ENCODE results near the gene HAAO.

DNA sequence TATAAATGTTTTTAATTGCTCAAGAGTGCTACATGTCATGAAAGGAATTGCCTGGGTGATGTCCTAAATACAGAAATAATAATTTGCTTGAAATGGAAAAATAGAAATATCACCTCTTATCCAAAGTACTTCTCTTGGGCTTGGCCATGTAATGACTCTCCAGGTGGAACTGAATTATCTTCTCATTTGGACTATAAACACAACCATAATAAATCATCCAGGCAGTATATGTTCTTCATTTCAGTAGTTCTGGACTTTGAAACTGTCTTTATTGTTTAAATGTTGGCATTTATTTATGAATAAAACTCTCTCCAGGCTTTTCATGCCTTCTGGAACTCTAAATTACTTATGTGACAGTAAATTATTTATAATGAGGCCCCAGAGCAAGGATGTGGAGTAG lies 68.9 kb downstream of the HAAO start:
- TF ChIP-seq, protein P1, sequence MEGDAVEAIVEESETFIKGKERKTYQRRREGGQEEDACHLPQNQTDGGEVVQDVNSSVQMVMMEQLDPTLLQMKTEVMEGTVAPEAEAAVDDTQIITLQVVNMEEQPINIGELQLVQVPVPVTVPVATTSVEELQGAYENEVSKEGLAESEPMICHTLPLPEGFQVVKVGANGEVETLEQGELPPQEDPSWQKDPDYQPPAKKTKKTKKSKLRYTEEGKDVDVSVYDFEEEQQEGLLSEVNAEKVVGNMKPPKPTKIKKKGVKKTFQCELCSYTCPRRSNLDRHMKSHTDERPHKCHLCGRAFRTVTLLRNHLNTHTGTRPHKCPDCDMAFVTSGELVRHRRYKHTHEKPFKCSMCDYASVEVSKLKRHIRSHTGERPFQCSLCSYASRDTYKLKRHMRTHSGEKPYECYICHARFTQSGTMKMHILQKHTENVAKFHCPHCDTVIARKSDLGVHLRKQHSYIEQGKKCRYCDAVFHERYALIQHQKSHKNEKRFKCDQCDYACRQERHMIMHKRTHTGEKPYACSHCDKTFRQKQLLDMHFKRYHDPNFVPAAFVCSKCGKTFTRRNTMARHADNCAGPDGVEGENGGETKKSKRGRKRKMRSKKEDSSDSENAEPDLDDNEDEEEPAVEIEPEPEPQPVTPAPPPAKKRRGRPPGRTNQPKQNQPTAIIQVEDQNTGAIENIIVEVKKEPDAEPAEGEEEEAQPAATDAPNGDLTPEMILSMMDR (IDR thresholded peaks at IDR 0.05) = no peak
- TF ChIP-seq POLR2A (IDR thresholded peaks at IDR 0.05) = no peak
